GM19240 (cell line): ENCODE data around the gene IDS.

ENCODE experiments used
- DNase-seq: peaks from one replicate; pipeline ENCODE4 v3.0.0; 2011; ENCODE audit warnings: low spot score; ENCODE audit not compliant: insufficient read length

Gene IDS

GRCh38 chrX:149461746-149462145 is 43.4 kb downstream of the IDS start:
- DNase-seq: no peak

GRCh38 chrX:149458586-149458985 is 46.5 kb downstream of the IDS start:
- no peak for DNase-seq

- no peak for DNase-seq
Measured at GRCh38 chrX:149456476-149457245, 48.4 kb downstream of the IDS start.

GRCh38 chrX:149455934-149456333 is 49.2 kb downstream of the IDS start:
- no peak for DNase-seq

- no peak for DNase-seq
Measured at GRCh38 chrX:149453906-149454822, 50.9 kb downstream of the IDS start.

- DNase-seq: no peak
Measured at GRCh38 chrX:149453030-149453429, 52.1 kb downstream of the IDS start.

GRCh38 chrX:149433451-149433850 is 71.7 kb downstream of the IDS start:
- DNase-seq: no peak

GRCh38 chrX:149433051-149433450 is 72.1 kb downstream of the IDS start:
- no peak for DNase-seq
